Suprapubic skin (tissue), 4 donors: Measurements from ENCODE around the gene NUP160.

Experiments
- CTCF ChIP-seq, 2 donors: fragments of 200-600 bp in 1 of 2; fragments of 450-650 bp in 1 of 2; sonication (generic) in 1 of 2; IDR thresholded peaks; one replicate each; pipeline ENCODE4 v1.5.1; 2016 to 2019; ENCODE audit warnings: antibody characterized with exemption in 2 of 2, mild to moderate bottlenecking in 1 of 2, moderate library complexity in 1 of 2
- POLR2A ChIP-seq, 2 donors: fragments of 450-650 bp; IDR thresholded peaks; one replicate each; pipeline ENCODE4 v1.6.1; 2017; ENCODE audit warnings: antibody characterized with exemption in 2 of 2, mild to moderate bottlenecking in 2 of 2, moderate library complexity in 2 of 2
- POLR2AphosphoS5 ChIP-seq, 3 donors: sonication (generic); formaldehyde crosslinking; IDR thresholded peaks; one replicate each; pipeline ENCODE4 v1.6.1; 2017; ENCODE audit warnings: antibody characterized with exemption in 3 of 3

DNA sequence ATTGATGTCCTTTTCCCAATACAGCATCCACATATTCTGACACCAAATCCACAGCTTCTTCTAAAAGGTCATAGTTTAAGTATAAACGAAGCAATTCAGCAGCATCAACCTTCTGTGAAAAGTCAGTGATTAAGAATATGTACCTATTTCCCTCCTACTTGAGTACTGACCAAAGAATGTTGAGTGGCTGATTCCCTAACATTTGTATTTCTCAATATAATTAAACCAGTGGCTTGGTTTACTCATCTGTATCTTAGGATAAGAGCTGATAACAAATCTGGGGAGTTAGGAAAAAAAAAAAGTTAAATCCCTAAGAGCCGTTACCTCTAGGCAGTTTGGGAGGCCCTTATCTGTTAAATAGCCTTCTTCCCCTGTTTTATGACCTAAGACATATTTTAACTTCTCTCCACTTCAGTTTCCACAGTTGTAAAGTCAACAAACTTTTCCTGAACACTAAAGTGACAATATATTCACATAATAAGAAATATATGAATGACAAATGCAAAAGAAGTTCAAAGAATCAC is 65.0 kb downstream of the NUP160 start:
- TF ChIP-seq CTCF (IDR thresholded peaks at IDR 0.05) (no peak), POLR2A (IDR thresholded peaks at IDR 0.05) (no peak), POLR2AphosphoS5 (IDR thresholded peaks at IDR 0.05) (no peak)
